ENCODE results near the gene FAM53B. TPM values are rescaled to one million over a fixed set of nuclear protein-coding genes. Genes with fewer than 3 reads are reported as not detected.
"Not testable (repeated sequence)": the region's sequence is repeated elsewhere in the genome, so short reads cannot be mapped to it uniquely, and the experiment has no call there.

FAM53B gene
- total RNA-seq, 4 donors from 2014 or later = 72.7 to 92.1 (median 80.5) TPM

DNA sequence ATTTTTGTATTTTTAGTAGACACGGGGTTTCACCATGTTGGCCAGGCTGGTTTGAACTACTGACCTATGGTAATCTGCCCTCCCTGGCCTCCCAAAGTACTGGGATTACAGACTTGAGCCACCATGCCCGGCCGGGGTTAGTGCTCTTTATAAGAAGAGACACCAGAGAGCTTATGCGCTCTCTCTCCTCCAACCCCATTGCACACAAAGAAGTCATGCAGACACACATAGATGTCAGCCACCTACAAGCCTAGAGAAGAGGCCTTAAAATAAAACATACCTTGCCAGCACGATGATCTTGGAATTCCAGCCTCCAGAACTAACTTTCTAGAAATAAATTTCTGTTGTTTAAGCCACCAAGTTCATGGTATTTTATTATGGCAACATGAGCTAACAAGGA, 10.0 kb upstream of the FAM53B start:
- H3K4me1 ChIP-seq = no peaks in the 10 kb centered on the region
- DNase-seq = no peak

DNA sequence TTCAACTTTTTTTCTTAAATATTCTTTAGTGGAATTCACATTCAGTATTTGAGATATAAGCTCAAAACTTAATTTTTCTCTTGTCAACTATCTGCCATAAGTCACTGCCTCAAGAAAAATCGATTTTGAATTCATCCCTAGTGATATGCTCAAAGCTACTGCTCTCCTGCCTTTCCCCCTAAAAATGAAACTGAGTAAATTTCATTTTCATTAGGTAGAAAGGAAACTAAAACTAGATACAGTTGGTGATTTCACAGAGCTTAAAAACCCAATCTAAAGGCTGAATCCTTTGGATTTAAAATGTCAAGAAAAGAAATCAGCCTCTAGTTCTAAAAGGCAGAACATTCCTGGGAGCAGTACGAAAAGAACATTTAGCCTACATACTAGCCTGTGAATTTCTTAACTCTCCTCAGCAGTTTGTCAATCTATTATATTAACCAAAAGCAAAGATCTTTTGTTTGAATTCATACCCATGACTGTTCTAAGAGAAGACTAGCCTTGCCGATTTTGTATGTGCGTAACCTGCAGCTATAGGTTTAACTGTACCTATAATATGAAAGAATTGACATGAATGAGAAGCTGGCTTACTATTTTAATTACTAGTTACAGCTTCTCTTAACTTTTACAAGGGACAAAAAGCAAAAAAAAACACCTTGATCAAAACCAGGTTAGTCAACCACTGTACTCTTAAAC, 4.9 kb upstream of the FAM53B start:
- no peaks in the 10 kb centered on the region for H3K36me3 ChIP-seq
- no peak for DNase-seq
- H3K27ac ChIP-seq = no peak overlapping the region
- H3K9me3 ChIP-seq = no peaks in the 10 kb centered on the region
- H3K4me1 ChIP-seq = peaks cover 0 to 22% (median 4%) of the 10 kb centered on the region in 4 donors
- no peak for TF ChIP-seq CTCF (IDR thresholded peaks at IDR 0.05)
- TF ChIP-seq POLR2A (IDR thresholded peaks at IDR 0.05) = no peak
- H3K27me3 ChIP-seq = no peaks in the 10 kb centered on the region
- H3K4me3 ChIP-seq = no peak overlapping the region

More for the DNA sequence above, 10.0 kb upstream of the FAM53B start:
- Histone ChIP-seq H3K9me3 (no peaks in the 10 kb centered on the region), H3K27ac (no peak overlapping the region), H3K36me3 (peaks cover 0 to 14% (median 0%) of the 10 kb centered on the region in 3 donors), H3K4me3 (no peak overlapping the region), H3K27me3 (no peaks in the 10 kb centered on the region)
- no peak for TF ChIP-seq POLR2A (IDR thresholded peaks at IDR 0.05)
- TF ChIP-seq CTCF (IDR thresholded peaks at IDR 0.05) = no peak

- H3K36me3 ChIP-seq = no peaks in the 10 kb centered on the region
- H3K27me3 ChIP-seq = no peaks in the 10 kb centered on the region
- H3K4me1 ChIP-seq = peaks cover 0 to 22% (median 4%) of the 10 kb centered on the region in 4 donors
- DNase-seq = peak in 1 of 3 donors; percentile 50
- no peaks in the 10 kb centered on the region for H3K9me3 ChIP-seq
- H3K27ac ChIP-seq = peak overlapping the region in 2 of 4 donors; percentile 92 to 95
- TF ChIP-seq CTCF (IDR thresholded peaks at IDR 0.05) (no peak), POLR2A (IDR thresholded peaks at IDR 0.05) (no peak)
- H3K4me3 ChIP-seq = no peak overlapping the region
Measured at GRCh38 chr10:124748166-124748565, 4.0 kb upstream of the FAM53B start.

DNA sequence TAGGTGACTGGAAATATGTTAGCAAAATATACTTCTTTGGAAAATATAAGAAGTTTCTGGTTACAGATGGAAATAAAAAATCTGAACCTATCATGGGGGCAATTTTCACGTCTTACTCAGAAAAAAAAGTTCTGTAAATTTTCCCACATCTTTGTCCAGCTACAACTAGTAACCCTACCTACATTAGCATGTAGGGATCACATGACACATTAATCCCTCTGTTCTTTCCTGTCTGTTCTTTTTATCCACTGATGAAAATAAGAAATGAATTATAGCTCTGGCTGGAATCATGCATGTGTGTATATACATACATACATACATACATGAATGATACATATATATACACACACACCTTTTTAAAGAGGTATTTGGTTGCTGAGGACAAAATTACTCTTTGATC, 3.6 kb upstream of the FAM53B start:
- no peak for DNase-seq
- H3K27ac ChIP-seq = peak overlapping the region in 2 of 4 donors; percentile 92 to 95
- H3K36me3 ChIP-seq = no peaks in the 10 kb centered on the region
- H3K4me1 ChIP-seq = peaks cover 0 to 22% (median 4%) of the 10 kb centered on the region in 4 donors
- H3K27me3 ChIP-seq = no peaks in the 10 kb centered on the region
- H3K9me3 ChIP-seq = no peaks in the 10 kb centered on the region
- H3K4me3 ChIP-seq = no peak overlapping the region
- TF ChIP-seq CTCF (IDR thresholded peaks at IDR 0.05) (no peak), POLR2A (IDR thresholded peaks at IDR 0.05) (no peak)

GRCh38 chr10:124746992-124747391, 2.8 kb upstream of the FAM53B start:
- H3K4me1 ChIP-seq = peaks cover 0 to 27% (median 7%) of the 10 kb centered on the region in 4 donors
- H3K27ac ChIP-seq = peak overlapping the region in 3 of 4 donors; percentile 58 to 95 (median 92)
- no peak for DNase-seq
- H3K4me3 ChIP-seq = no peak overlapping the region
- no peaks in the 10 kb centered on the region for H3K27me3 ChIP-seq
- H3K9me3 ChIP-seq = no peaks in the 10 kb centered on the region
- H3K36me3 ChIP-seq = no peaks in the 10 kb centered on the region
- TF ChIP-seq CTCF (IDR thresholded peaks at IDR 0.05) = no peak
- peak in 1 of 2 donors; percentile 7 for TF ChIP-seq POLR2A (IDR thresholded peaks at IDR 0.05)

DNA sequence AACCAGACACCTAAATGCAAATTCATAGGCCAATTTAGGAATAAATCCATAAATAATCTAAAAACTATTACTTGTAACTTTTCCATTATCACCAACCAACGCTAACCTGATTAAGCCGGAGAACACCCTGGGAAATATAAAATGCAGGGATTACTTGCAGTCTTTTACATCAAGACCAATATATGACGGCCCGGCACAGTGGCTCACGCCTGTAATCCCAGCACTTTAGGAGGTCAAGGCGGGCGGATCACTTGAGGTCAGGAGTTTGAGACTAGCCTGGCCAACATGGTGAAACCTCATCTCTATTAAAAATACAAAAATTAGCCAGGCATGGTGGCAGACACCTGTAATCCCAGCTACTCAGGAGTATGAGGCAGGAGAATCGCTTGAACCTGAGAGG, 2.3 kb upstream of the FAM53B start:
- H3K9me3 ChIP-seq, H3K36me3 ChIP-seq, H3K27me3 ChIP-seq, H3K4me3 ChIP-seq, DNase-seq: not testable (repeated sequence)
- Histone ChIP-seq H3K27ac (peak overlapping the region in 3 of 4 donors; percentile 58 to 95 (median 92)), H3K4me1 (peaks cover 0 to 32% (median 9%) of the 10 kb centered on the region in 4 donors)

Data from Peyer's patch (tissue), 4 donors.